Measurements from ENCODE around the gene ENPP1.

Gene ENPP1

DNA sequence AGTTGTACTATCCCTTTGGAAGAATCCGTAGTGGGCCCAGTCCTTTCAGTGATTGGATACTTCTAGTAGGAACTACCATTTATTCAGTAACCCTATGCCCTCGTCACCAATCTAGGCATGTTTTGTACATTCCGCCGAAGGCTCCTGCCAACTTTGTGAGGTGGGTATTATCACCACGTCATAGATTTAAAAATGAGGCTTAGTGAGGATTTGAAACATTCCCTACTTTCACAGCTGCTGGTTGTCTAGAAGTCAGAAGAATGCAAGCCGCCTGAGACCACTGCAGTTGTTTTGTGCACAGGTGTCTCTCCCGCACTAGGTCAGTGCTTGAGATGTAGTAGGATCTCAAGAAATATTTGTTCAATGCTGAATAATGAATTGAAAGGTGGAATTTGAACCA lies 32.6 kb downstream of the ENPP1 start:
- TF ChIP-seq POU6F1 (CRISPR knock-in tag; IDR thresholded peaks at IDR 0.05; ENCODE audit: borderline replicate concordance, low read depth), result no peak
- no peak for TF ChIP-seq TCF4 (CRISPR knock-in tag; IDR thresholded peaks at IDR 0.05; ENCODE audit: borderline replicate concordance)
- no peak for TF ChIP-seq ARNTL (CRISPR knock-in tag; IDR thresholded peaks at IDR 0.05; ENCODE audit: borderline replicate concordance, low read depth)
- ATAC-seq, result no peak

- no peak for ATAC-seq
Measured at GRCh38 chr6:131840936-131841583, 33.2 kb downstream of the ENPP1 start.

DNA sequence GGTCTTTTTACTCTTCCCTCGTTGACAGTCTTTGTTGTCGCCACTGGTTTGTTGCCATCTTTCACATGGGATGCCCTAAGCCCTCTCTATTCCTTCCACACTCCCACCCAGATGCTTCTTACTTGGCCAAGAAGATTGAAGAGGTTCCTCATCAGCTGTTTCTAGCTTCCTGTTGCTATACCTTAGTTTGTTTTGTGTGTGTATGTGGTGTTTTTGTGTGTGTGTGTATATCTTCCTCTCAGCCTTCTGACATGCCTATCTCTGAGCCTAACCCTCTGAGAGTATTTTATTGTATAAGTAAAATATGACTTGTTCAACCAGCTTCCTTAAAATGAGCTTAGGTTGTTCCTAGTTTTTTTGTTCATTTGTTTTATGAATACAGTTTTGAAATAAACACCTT lies 35.9 kb downstream of the ENPP1 start:
- ATAC-seq, result no peak
- TF ChIP-seq TOX (CRISPR knock-in tag; IDR thresholded peaks at IDR 0.05; ENCODE audit: borderline replicate concordance) (no peak), GLIS3 (CRISPR knock-in tag; IDR thresholded peaks at IDR 0.05) (no peak)

More at GRCh38 chr6:131840936-131841583, 33.2 kb downstream of the ENPP1 start:
- TF ChIP-seq TCF4 (CRISPR knock-in tag; IDR thresholded peaks at IDR 0.05; ENCODE audit: borderline replicate concordance) (no peak), CSDC2 (CRISPR knock-in tag; IDR thresholded peaks at IDR 0.05) (no peak), ZNF565 (CRISPR knock-in tag; conservative IDR thresholded peaks at IDR 0.05; ENCODE audit: low read depth) (no peak), OSR1 (CRISPR knock-in tag; IDR thresholded peaks at IDR 0.05) (no peak)

GRCh38 chr6:131844243-131844841 lies 36.5 kb downstream of the ENPP1 start:
- TF ChIP-seq, protein P1, sequence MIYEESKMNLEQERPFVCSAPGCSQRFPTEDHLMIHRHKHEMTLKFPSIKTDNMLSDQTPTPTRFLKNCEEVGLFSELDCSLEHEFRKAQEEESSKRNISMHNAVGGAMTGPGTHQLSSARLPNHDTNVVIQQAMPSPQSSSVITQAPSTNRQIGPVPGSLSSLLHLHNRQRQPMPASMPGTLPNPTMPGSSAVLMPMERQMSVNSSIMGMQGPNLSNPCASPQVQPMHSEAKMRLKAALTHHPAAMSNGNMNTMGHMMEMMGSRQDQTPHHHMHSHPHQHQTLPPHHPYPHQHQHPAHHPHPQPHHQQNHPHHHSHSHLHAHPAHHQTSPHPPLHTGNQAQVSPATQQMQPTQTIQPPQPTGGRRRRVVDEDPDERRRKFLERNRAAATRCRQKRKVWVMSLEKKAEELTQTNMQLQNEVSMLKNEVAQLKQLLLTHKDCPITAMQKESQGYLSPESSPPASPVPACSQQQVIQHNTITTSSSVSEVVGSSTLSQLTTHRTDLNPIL (CRISPR knock-in tag; IDR thresholded peaks at IDR 0.05; ENCODE audit: low read depth), result no peak
- TF ChIP-seq ESRRG (CRISPR knock-in tag; IDR thresholded peaks at IDR 0.05) (no peak), POU6F1 (CRISPR knock-in tag; IDR thresholded peaks at IDR 0.05; ENCODE audit: borderline replicate concordance, low read depth) (no peak), ZNF8 (CRISPR knock-in tag; IDR thresholded peaks at IDR 0.05) (no peak), ZC3H10 (CRISPR knock-in tag; IDR thresholded peaks at IDR 0.05) (no peak), BACH2 (CRISPR knock-in tag; IDR thresholded peaks at IDR 0.05; ENCODE audit: borderline replicate concordance) (no peak), SNAI2 (CRISPR knock-in tag; IDR thresholded peaks at IDR 0.05) (no peak), PPARA (CRISPR knock-in tag; IDR thresholded peaks at IDR 0.05; ENCODE audit: borderline replicate concordance) (no peak), ZFP30 (CRISPR knock-in tag; IDR thresholded peaks at IDR 0.05) (no peak), TCF4 (CRISPR knock-in tag; IDR thresholded peaks at IDR 0.05; ENCODE audit: borderline replicate concordance) (no peak)
- no peak for ATAC-seq

DNA sequence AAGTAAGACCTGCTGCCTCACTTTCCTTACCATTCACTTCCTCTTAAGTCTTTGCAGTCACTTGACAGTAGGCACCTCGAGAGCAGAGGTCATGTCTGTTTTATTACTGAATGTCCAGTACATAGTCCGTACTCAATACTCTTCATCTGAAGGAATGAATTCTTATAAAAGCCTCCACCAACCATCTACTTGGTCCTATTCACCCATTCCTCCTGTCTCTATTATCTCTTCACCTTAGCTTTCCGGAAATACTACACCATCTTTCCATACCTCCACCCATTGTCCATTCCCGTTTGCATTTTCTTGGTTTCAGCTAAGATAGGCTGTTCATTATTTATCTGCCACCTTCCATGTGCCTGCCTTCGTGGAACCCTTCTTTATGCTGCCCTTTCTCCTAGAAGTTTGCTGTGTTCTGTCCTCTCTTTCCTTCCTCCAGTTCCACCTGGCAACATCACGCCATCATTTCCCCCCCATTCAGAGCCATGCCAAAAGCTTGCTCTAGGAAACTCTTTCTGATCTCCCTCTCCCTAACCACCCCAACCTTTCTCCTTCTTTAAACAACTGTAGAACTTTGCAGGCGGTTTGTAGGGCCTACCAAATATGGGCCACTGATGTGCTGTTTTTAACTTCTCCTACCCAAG lies 38.3 kb downstream of the ENPP1 start:
- no peak for ATAC-seq
- no peak for TF ChIP-seq ZFP30 (CRISPR knock-in tag; IDR thresholded peaks at IDR 0.05)
- no peak for TF ChIP-seq ISL1 (CRISPR knock-in tag; IDR thresholded peaks at IDR 0.05)
- TF ChIP-seq ZC3H10 (CRISPR knock-in tag; IDR thresholded peaks at IDR 0.05), result no peak
- no peak for TF ChIP-seq CSRNP3 (CRISPR knock-in tag; IDR thresholded peaks at IDR 0.05)
- TF ChIP-seq POU6F1 (CRISPR knock-in tag; IDR thresholded peaks at IDR 0.05; ENCODE audit: borderline replicate concordance, low read depth), result no peak
- TF ChIP-seq, protein P1 (CRISPR knock-in tag; IDR thresholded peaks at IDR 0.05; ENCODE audit: low read depth), result no peak
- TF ChIP-seq OSR1 (CRISPR knock-in tag; IDR thresholded peaks at IDR 0.05), result no peak
- no peak for TF ChIP-seq PATZ1 (CRISPR knock-in tag; IDR thresholded peaks at IDR 0.05; ENCODE audit: borderline replicate concordance)
- TF ChIP-seq GLIS3 (CRISPR knock-in tag; IDR thresholded peaks at IDR 0.05), result no peak

Measured in SK-N-SH treated with all-trans-retinoic acid at 6 μM for 48 hours (cell line).